Nephron (organoid): ENCODE measurements around the gene FGF18.

Experiments used
- H3K27ac Mint-ChIP-seq, 3 experiments: 2 replicates each; pipeline ENCODE4 v1.8.0; 2020; ENCODE audit warnings: mixed read lengths in 3 of 3, mild to moderate bottlenecking in 2 of 3, moderate library complexity in 1 of 3
- H3K27me3 Mint-ChIP-seq: 2 replicates; pipeline ENCODE4 v1.8.0; 2021; ENCODE audit warnings: low read depth, mild to moderate bottlenecking, moderate library complexity, mixed read lengths
- H3K36me3 Mint-ChIP-seq: 2 replicates; pipeline ENCODE4 v1.8.0; 2020; ENCODE audit warnings: low read depth, mixed read lengths
- H3K4me1 Mint-ChIP-seq: 2 replicates; pipeline ENCODE4 v1.8.0; 2020; ENCODE audit warnings: mixed read lengths
- H3K4me3 Mint-ChIP-seq, 3 experiments: 2 replicates each; pipeline ENCODE4 v1.8.0; 2020; ENCODE audit warnings: mild to moderate bottlenecking in 3 of 3, mixed read lengths in 3 of 3, moderate library complexity in 2 of 3
- H3K9me3 Mint-ChIP-seq: 2 replicates; pipeline ENCODE4 v1.8.0; 2020; ENCODE audit warnings: mixed read lengths
- TF ChIP-seq, protein P1 (sequence below), 3 experiments: fragments of 200-600 bp; sonication (generic); IDR thresholded peaks; one replicate each; pipeline ENCODE4 v1.5.0; 2021; ENCODE audit warnings: antibody characterized with exemption in 3 of 3; ENCODE audit not compliant: unreplicated experiment in 3 of 3

FGF18 gene

GRCh38 chr5:171386006-171386671 lies 33.3 kb upstream of the FGF18 start:
- Mint-ChIP-seq H3K27me3 (no peaks in the 10 kb centered on the region), H3K9me3 (no peaks in the 10 kb centered on the region), H3K27ac (peak overlapping the region in 2 of 3 experiments; percentile 98 to 99), H3K4me3 (peak overlapping the region; percentile 72 to 76 (median 73)), H3K4me1 (peaks cover 18% of the 10 kb centered on the region), H3K36me3 (peaks cover 21% of the 10 kb centered on the region)
- TF ChIP-seq, protein P1, sequence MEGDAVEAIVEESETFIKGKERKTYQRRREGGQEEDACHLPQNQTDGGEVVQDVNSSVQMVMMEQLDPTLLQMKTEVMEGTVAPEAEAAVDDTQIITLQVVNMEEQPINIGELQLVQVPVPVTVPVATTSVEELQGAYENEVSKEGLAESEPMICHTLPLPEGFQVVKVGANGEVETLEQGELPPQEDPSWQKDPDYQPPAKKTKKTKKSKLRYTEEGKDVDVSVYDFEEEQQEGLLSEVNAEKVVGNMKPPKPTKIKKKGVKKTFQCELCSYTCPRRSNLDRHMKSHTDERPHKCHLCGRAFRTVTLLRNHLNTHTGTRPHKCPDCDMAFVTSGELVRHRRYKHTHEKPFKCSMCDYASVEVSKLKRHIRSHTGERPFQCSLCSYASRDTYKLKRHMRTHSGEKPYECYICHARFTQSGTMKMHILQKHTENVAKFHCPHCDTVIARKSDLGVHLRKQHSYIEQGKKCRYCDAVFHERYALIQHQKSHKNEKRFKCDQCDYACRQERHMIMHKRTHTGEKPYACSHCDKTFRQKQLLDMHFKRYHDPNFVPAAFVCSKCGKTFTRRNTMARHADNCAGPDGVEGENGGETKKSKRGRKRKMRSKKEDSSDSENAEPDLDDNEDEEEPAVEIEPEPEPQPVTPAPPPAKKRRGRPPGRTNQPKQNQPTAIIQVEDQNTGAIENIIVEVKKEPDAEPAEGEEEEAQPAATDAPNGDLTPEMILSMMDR (IDR thresholded peaks at IDR 0.05; ENCODE audit: unreplicated experiment in 3 of 3) = no peak

GRCh38 chr5:171386861-171387344 lies 32.5 kb upstream of the FGF18 start:
- Mint-ChIP-seq H3K9me3 (no peaks in the 10 kb centered on the region), H3K4me3 (peak overlapping the region; percentile 97 to 99 (median 99))

GRCh38 chr5:171387345-171387969 lies 32.0 kb upstream of the FGF18 start, which contains the start of gene NPM1:
TSS of gene NPM1 (plus strand) at chr5:171387849. CDS start at chr5:171387949, 100 bp downstream.
- peak within 1 kb of the TSS; percentile 98 to 100 (median 99) for H3K27ac Mint-ChIP-seq
- no peaks in the 10 kb centered on the region for H3K9me3 Mint-ChIP-seq

More at GRCh38 chr5:171386861-171387344, 32.5 kb upstream of the FGF18 start:
- Mint-ChIP-seq H3K4me1 (peaks cover 24% of the 10 kb centered on the region), H3K27me3 (no peaks in the 10 kb centered on the region), H3K36me3 (peaks cover 29% of the 10 kb centered on the region), H3K27ac (peak overlapping the region; percentile 98 to 100 (median 99))
- TF ChIP-seq, protein P1 (IDR thresholded peaks at IDR 0.05; ENCODE audit: unreplicated experiment in 3 of 3) = no peak

DNA sequence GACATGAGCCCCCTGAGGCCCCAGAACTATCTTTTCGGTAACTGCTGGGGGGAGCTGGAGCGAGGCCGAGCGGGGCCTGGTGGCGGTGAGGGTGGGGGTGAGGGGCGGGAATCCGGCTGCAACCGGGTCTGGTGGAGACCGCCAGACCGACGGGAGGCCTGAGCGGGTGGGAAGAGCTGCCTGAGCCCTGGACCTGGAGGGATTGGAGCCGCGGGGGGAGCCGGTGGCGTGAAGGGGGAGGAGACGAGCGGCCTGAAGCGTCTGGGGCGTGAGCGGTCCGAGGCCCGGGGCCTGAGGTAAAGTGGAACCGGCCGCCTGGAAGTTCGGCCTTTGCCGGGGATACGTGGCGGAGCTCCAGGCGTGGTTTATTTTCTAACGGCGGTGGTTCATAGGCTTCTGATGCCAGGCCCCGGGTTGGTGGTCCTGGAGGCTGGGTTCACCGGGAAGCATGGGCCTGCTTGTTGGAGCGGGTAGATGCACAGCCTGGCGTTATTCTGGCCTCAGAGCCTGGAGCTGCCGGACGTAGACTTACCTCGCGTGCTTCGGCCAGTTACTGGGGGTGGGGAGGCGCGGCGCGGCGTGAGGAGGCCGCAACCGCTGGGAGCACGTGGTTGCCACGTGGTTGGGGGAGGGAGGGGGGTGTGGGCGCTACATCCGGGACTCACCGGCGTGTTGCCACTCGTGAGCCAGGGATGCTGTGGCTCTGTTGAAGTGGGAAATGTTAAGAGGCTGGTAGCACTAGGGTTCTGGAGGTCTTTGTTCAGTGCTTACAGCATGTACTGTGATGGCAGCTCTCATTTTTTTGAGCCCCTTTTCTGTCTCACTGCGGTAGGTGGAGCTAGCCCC lies 31.3 kb upstream of the FGF18 start:
- H3K27ac Mint-ChIP-seq = peak overlapping the region; percentile 98 to 100 (median 99)
- peaks cover 30% of the 10 kb centered on the region for H3K4me1 Mint-ChIP-seq
- peaks cover 41% of the 10 kb centered on the region for H3K36me3 Mint-ChIP-seq
- no peaks in the 10 kb centered on the region for H3K9me3 Mint-ChIP-seq
- TF ChIP-seq, protein P1 (IDR thresholded peaks at IDR 0.05; ENCODE audit: unreplicated experiment in 3 of 3) = no peak
- H3K4me3 Mint-ChIP-seq = peak overlapping the region; percentile 97 to 99 (median 99)
- no peaks in the 10 kb centered on the region for H3K27me3 Mint-ChIP-seq

More at GRCh38 chr5:171387345-171387969, 32.0 kb upstream of the FGF18 start, which contains the start of gene NPM1:
- Mint-ChIP-seq H3K36me3 (peaks cover 34% of the 10 kb centered on the region), H3K27me3 (no peaks in the 10 kb centered on the region), H3K4me1 (peaks cover 24% of the 10 kb centered on the region), H3K4me3 (peak within 1 kb of the TSS; percentile 97 to 99 (median 99))
- TF ChIP-seq, protein P1 (IDR thresholded peaks at IDR 0.05; ENCODE audit: unreplicated experiment in 3 of 3) = no peak

GRCh38 chr5:171388816-171389168 lies 30.7 kb upstream of the FGF18 start:
- Mint-ChIP-seq H3K36me3 (peaks cover 47% of the 10 kb centered on the region), H3K27ac (peak overlapping the region; percentile 98 to 100 (median 99)), H3K4me3 (peak overlapping the region; percentile 97 to 99 (median 99))

More at GRCh38 chr5:171388816-171389168, 30.7 kb upstream of the FGF18 start:
- TF ChIP-seq, protein P1 (IDR thresholded peaks at IDR 0.05; ENCODE audit: unreplicated experiment in 3 of 3) = no peak
- H3K9me3 Mint-ChIP-seq = no peaks in the 10 kb centered on the region
- H3K27me3 Mint-ChIP-seq = no peaks in the 10 kb centered on the region
- peaks cover 30% of the 10 kb centered on the region for H3K4me1 Mint-ChIP-seq
